Fibroblast of skin of right quadriceps (primary cell): Measurements from ENCODE around the gene SSU72.
"Not testable (repeated sequence)": the region's sequence is repeated elsewhere in the genome, so short reads cannot be mapped to it uniquely, and the experiment has no call there.

Experiments used
- DNase-seq: peaks from one replicate; pipeline ENCODE4 v3.0.0-alpha.2; 2013

The SSU72 gene

GRCh38 chr1:1556961-1557360 lies 17.7 kb downstream of the SSU72 start:
- not testable (repeated sequence) for DNase-seq

GRCh38 chr1:1556505-1556904 lies 18.2 kb downstream of the SSU72 start:
- DNase-seq: no peak

- DNase-seq: peak; percentile 70
Observed at GRCh38 chr1:1554926-1555915, 19.4 kb downstream of the SSU72 start.

- no peak for DNase-seq
Observed at GRCh38 chr1:1554550-1554925, 20.1 kb downstream of the SSU72 start.

- no peak for DNase-seq
Observed at GRCh38 chr1:1553821-1554494, 20.7 kb downstream of the SSU72 start.

GRCh38 chr1:1552263-1552639 lies 22.4 kb downstream of the SSU72 start:
- DNase-seq: no peak

- DNase-seq: no peak
Observed at GRCh38 chr1:1551524-1552262, 23.0 kb downstream of the SSU72 start.

GRCh38 chr1:1550591-1551432 lies 23.9 kb downstream of the SSU72 start:
- DNase-seq: peak; percentile 39

- no peak for DNase-seq
Observed at GRCh38 chr1:1550087-1550486, 24.6 kb downstream of the SSU72 start.

GRCh38 chr1:1548591-1548990 lies 26.1 kb downstream of the SSU72 start:
- DNase-seq: no peak

GRCh38 chr1:1547476-1547875 lies 27.2 kb downstream of the SSU72 start:
- DNase-seq: no peak

- no peak for DNase-seq
Observed at GRCh38 chr1:1547011-1547410, 27.7 kb downstream of the SSU72 start.

GRCh38 chr1:1545946-1546737 lies 28.5 kb downstream of the SSU72 start:
- DNase-seq: no peak

GRCh38 chr1:1544544-1544943 lies 30.1 kb downstream of the SSU72 start:
- no peak for DNase-seq

- no peak for DNase-seq
Observed at GRCh38 chr1:1543706-1544099, 31.0 kb downstream of the SSU72 start.

GRCh38 chr1:1542766-1543705 lies 31.6 kb downstream of the SSU72 start:
- no peak for DNase-seq

GRCh38 chr1:1541956-1542765 lies 32.5 kb downstream of the SSU72 start:
- no peak for DNase-seq

GRCh38 chr1:1540818-1541628 lies 33.6 kb downstream of the SSU72 start:
- no peak for DNase-seq
